ENCODE data around the gene PPP4R2. TPM values are rescaled to one million over a fixed set of nuclear protein-coding genes. Genes with fewer than 3 reads are reported as not detected.

The PPP4R2 gene
- total RNA-seq, 3 donors from 2014 or later (not counting 1 experiment from before 2014, with no cell fraction given), result 50.4 to 72.8 (median 60.1) TPM

DNA sequence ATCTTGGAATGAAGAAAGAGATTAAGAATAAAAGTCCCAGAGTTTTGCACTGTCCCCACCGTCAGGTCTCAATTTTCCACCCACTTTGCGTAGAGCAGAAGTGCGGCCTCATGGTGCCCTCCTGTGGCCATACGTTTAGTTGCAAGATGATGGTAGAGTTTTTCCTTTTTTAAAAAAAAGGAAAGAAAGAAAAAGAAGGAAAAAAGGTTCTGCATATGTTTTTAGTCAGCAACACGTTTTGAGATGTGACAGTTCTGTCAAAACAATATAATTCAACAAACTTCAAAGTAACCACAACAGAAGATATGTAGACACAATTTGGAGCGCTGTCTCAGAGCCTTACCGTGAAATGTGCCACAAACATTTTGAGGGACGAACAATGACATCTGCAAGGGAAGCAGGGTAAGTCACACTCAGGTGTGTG lies 89.5 kb downstream of the PPP4R2 start:
- no peaks in the 10 kb centered on the region for H3K36me3 Mint-ChIP-seq

DNA sequence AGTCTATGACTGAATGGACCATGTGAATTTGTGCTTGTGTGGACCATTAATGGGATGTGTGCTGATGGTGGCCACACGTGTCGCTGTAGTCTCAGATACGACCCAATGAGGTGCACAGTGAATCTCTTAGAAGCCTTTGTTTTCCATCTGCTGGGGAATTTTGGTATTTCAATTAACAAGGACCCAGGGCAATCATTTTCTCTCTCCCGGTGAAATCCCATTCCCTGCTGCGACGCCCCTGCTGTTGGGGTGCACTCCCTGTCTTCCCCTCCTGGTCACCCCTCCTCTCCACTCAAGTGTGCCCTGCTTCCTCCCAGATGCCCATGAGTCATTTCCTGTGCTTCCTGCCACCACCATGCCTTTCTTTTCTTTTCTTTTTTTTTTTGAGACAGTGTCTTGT lies 97.5 kb downstream of the PPP4R2 start:
- peak in 1 of 2 donors; percentile 9 for DNase-seq
- no peaks in the 10 kb centered on the region for H3K27me3 Mint-ChIP-seq (ENCODE audit: low read depth in 2 of 2)
- peak overlapping the region in 1 of 2 donors; percentile 13 for H3K27ac Mint-ChIP-seq

More for the DNA sequence above, 89.5 kb downstream of the PPP4R2 start:
- Histone ChIP-seq H3K36me3 (ENCODE audit: control insufficient read depth, insufficient read depth, low read length) (no peaks in the 10 kb centered on the region), H3K27me3 (ENCODE audit: control insufficient read depth, insufficient read depth, low read length) (no peaks in the 10 kb centered on the region), H3K4me1 (ENCODE audit: control insufficient read depth, insufficient read depth, low read length) (no peaks in the 10 kb centered on the region), H3K9me3 (ENCODE audit: control insufficient read depth, insufficient read depth, low read length) (no peaks in the 10 kb centered on the region), H3K4me3 (ENCODE audit: low read length) (no peak overlapping the region), H3K27ac (ENCODE audit: low read length) (no peak overlapping the region)
- no peaks in the 10 kb centered on the region for H3K9me3 Mint-ChIP-seq
- H3K4me1 Mint-ChIP-seq, result peaks cover 6% of the 10 kb centered on the region in 2 donors
- peak overlapping the region in 1 of 2 donors; percentile 25 for H3K27ac Mint-ChIP-seq
- 11% methylated on average over 7 of the region's 8 CpGs for WGBS (ENCODE audit: insufficient coverage)
- TF ChIP-seq, protein P1, sequence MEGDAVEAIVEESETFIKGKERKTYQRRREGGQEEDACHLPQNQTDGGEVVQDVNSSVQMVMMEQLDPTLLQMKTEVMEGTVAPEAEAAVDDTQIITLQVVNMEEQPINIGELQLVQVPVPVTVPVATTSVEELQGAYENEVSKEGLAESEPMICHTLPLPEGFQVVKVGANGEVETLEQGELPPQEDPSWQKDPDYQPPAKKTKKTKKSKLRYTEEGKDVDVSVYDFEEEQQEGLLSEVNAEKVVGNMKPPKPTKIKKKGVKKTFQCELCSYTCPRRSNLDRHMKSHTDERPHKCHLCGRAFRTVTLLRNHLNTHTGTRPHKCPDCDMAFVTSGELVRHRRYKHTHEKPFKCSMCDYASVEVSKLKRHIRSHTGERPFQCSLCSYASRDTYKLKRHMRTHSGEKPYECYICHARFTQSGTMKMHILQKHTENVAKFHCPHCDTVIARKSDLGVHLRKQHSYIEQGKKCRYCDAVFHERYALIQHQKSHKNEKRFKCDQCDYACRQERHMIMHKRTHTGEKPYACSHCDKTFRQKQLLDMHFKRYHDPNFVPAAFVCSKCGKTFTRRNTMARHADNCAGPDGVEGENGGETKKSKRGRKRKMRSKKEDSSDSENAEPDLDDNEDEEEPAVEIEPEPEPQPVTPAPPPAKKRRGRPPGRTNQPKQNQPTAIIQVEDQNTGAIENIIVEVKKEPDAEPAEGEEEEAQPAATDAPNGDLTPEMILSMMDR (IDR thresholded peaks at IDR 0.05), result peak; percentile 90
- intact Hi-C loops (cut with micrococcal nuclease), result loop anchor here (1.0 to 2.0 kb wide), 2 partner anchors 147 to 1211 kb away; no protein-coding TSS in a partner anchor
- peak; percentile 62 to 78 (median 77) for ATAC-seq
- DNase-seq, result peak; percentile 23 to 74
- no peak overlapping the region for H3K4me3 Mint-ChIP-seq
- H3K27me3 Mint-ChIP-seq (ENCODE audit: low read depth in 2 of 2), result peaks cover 0 to 5% of the 10 kb centered on the region in 2 donors

DNA sequence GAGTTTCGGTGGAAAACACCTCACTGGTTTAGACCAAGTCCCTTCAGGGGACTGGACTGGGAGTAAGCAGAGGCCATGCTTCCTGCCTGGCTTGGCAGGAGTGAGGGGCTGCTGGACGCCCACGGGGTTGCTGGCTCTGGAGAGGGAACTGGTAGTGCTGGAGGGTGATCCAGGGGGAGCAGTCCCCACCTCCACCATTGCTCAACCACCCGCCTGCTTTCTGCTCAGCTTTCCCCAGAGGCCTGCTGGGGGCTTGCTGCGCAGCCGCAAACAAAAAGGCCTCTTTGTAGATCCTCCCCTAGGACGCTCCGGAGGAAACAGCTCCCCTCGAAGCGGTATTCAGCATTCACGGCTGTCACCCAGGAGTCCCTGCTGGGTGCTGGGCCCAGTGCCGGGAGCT lies 98.3 kb downstream of the PPP4R2 start:
- Histone ChIP-seq H3K4me3 (ENCODE audit: low read length) (no peak overlapping the region), H3K36me3 (ENCODE audit: control insufficient read depth, insufficient read depth, low read length) (no peaks in the 10 kb centered on the region), H3K9me3 (ENCODE audit: control insufficient read depth, insufficient read depth, low read length) (no peaks in the 10 kb centered on the region), H3K27ac (ENCODE audit: low read length) (no peak overlapping the region), H3K27me3 (ENCODE audit: control insufficient read depth, insufficient read depth, low read length) (no peaks in the 10 kb centered on the region), H3K4me1 (ENCODE audit: control insufficient read depth, insufficient read depth, low read length) (peaks cover 6% of the 10 kb centered on the region)
- Mint-ChIP-seq H3K36me3 (no peaks in the 10 kb centered on the region), H3K27ac (no peak overlapping the region), H3K4me3 (no peak overlapping the region), H3K4me1 (peaks cover 6% of the 10 kb centered on the region in 2 donors), H3K9me3 (no peaks in the 10 kb centered on the region), H3K27me3 (ENCODE audit: low read depth in 2 of 2) (no peaks in the 10 kb centered on the region)
- intact Hi-C loops (cut with micrococcal nuclease), result no loop called here
- 86% methylated on average over 12 of the region's 12 CpGs for WGBS (ENCODE audit: insufficient coverage)
- TF ChIP-seq, protein P1 (IDR thresholded peaks at IDR 0.05), result no peak
- ATAC-seq (peak in 1 of 3 donors; percentile 6), DNase-seq (no peak)

More for the DNA sequence above, 97.5 kb downstream of the PPP4R2 start:
- Histone ChIP-seq H3K4me3 (ENCODE audit: low read length) (no peak overlapping the region), H3K36me3 (ENCODE audit: control insufficient read depth, insufficient read depth, low read length) (no peaks in the 10 kb centered on the region), H3K4me1 (ENCODE audit: control insufficient read depth, insufficient read depth, low read length) (peaks cover 6% of the 10 kb centered on the region), H3K27me3 (ENCODE audit: control insufficient read depth, insufficient read depth, low read length) (no peaks in the 10 kb centered on the region), H3K9me3 (ENCODE audit: control insufficient read depth, insufficient read depth, low read length) (no peaks in the 10 kb centered on the region), H3K27ac (ENCODE audit: low read length) (no peak overlapping the region)
- WGBS (ENCODE audit: insufficient coverage), result 35% methylated on average over 6 of the region's 6 CpGs
- Mint-ChIP-seq H3K4me3 (no peak overlapping the region), H3K36me3 (no peaks in the 10 kb centered on the region), H3K4me1 (peaks cover 6% of the 10 kb centered on the region in 2 donors), H3K9me3 (no peaks in the 10 kb centered on the region)
- intact Hi-C loops (cut with micrococcal nuclease), result no loop called here
- TF ChIP-seq, protein P1 (IDR thresholded peaks at IDR 0.05), result no peak
- no peak for ATAC-seq

DNA sequence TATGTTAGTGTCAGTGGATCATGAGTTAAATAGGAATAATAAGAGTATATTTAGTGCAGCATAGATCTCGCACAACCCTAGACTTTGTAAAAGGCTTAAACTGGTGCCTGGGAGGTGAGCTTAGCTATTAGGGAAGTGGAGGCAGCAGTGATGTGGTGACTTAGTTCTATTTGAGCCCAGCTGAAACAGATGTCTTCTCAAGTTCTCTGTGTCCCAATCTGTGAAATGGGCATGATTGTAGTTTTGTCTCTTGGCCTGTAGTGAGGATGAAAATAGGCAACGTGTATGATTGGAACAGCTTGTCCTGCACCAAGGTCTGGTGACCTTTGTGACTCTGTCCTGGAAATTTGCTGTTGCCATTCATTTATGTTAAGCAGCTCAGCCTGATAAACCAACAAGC lies 99.6 kb downstream of the PPP4R2 start:
- TF ChIP-seq, protein P1 (IDR thresholded peaks at IDR 0.05), result no peak
- Mint-ChIP-seq H3K27me3 (ENCODE audit: low read depth in 2 of 2) (no peaks in the 10 kb centered on the region), H3K4me1 (peaks cover 6% of the 10 kb centered on the region in 2 donors), H3K27ac (no peak overlapping the region), H3K36me3 (no peaks in the 10 kb centered on the region), H3K9me3 (no peaks in the 10 kb centered on the region), H3K4me3 (no peak overlapping the region)
- intact Hi-C loops (cut with micrococcal nuclease), result no loop called here
- H3K4me1 ChIP-seq (ENCODE audit: control insufficient read depth, insufficient read depth, low read length), result peaks cover 6% of the 10 kb centered on the region
- 86% methylated on average over 2 of the region's 2 CpGs for WGBS (ENCODE audit: insufficient coverage)
- ATAC-seq (no peak), DNase-seq (no peak)
- no peaks in the 10 kb centered on the region for H3K36me3 ChIP-seq (ENCODE audit: control insufficient read depth, insufficient read depth, low read length)
- no peaks in the 10 kb centered on the region for H3K27me3 ChIP-seq (ENCODE audit: control insufficient read depth, insufficient read depth, low read length)
- H3K4me3 ChIP-seq (ENCODE audit: low read length), result no peak overlapping the region
- H3K9me3 ChIP-seq (ENCODE audit: control insufficient read depth, insufficient read depth, low read length), result no peaks in the 10 kb centered on the region
- no peak overlapping the region for H3K27ac ChIP-seq (ENCODE audit: low read length)

Measured in natural killer cell (primary cell).